GM21390 (cell line): Measurements from ENCODE around the gene FCHSD2.

Experiments used
- ATAC-seq: cut with Tn5 transposase; IDR thresholded peaks from one replicate; pipeline ENCODE4 v1.9.1; 2021; ENCODE audit not compliant: unreplicated experiment

Gene FCHSD2

GRCh38 chr11:73142128-73142377, at the start of gene FCHSD2:
Gene FCHSD2, minus strand, starts transcription at chr11:73142318. Its CDS starts 441 bp downstream, at chr11:73141877.
- ATAC-seq = peak; percentile 35

GRCh38 chr11:73191151-73191550, 49.0 kb upstream of the FCHSD2 start:
- no peak for ATAC-seq

GRCh38 chr11:73190557-73190885, 48.4 kb upstream of the FCHSD2 start:
- no peak for ATAC-seq

- no peak for ATAC-seq
These were observed 47.8 kb upstream of the FCHSD2 start for GRCh38 chr11:73189723-73190556.

GRCh38 chr11:73189315-73189714, 47.2 kb upstream of the FCHSD2 start:
- no peak for ATAC-seq

GRCh38 chr11:73188301-73188700, 46.2 kb upstream of the FCHSD2 start:
- ATAC-seq = no peak

GRCh38 chr11:73187854-73188253, 45.7 kb upstream of the FCHSD2 start:
- ATAC-seq = no peak

GRCh38 chr11:73186886-73187285, 44.8 kb upstream of the FCHSD2 start:
- no peak for ATAC-seq

GRCh38 chr11:73186294-73186850, 44.3 kb upstream of the FCHSD2 start:
- no peak for ATAC-seq

GRCh38 chr11:73185680-73186293, 43.7 kb upstream of the FCHSD2 start:
- ATAC-seq = no peak

GRCh38 chr11:73184953-73185671, 43.0 kb upstream of the FCHSD2 start:
- ATAC-seq = no peak

GRCh38 chr11:73182824-73183321, 40.8 kb upstream of the FCHSD2 start:
- ATAC-seq = no peak

GRCh38 chr11:73178681-73179080, 36.6 kb upstream of the FCHSD2 start:
- ATAC-seq = no peak

- peak; percentile 71 for ATAC-seq
These were observed 35.8 kb upstream of the FCHSD2 start for GRCh38 chr11:73177778-73178539.

- ATAC-seq = no peak
These were observed 35.3 kb upstream of the FCHSD2 start for GRCh38 chr11:73177380-73177777.

- no peak for ATAC-seq
These were observed 34.7 kb upstream of the FCHSD2 start for GRCh38 chr11:73176874-73177155.

GRCh38 chr11:73176145-73176873, 34.2 kb upstream of the FCHSD2 start:
- no peak for ATAC-seq

GRCh38 chr11:73175551-73176144, 33.5 kb upstream of the FCHSD2 start:
- ATAC-seq = no peak

- no peak for ATAC-seq
These were observed 32.3 kb upstream of the FCHSD2 start for GRCh38 chr11:73174495-73174791.

GRCh38 chr11:73173755-73174494, 31.8 kb upstream of the FCHSD2 start:
- ATAC-seq = no peak
